ENCODE results near the gene ANGPTL8. TPM values are rescaled to one million over a fixed set of nuclear protein-coding genes. Genes with fewer than 3 reads are reported as not detected.
A peak's percentile ranks its signal among the peaks of the same experiment; 100 is the strongest.

ANGPTL8 gene
- total RNA-seq, 1 donor from 2014 or later: 0.25 TPM

- Mint-ChIP-seq H3K27me3 (ENCODE audit: low read depth) (no peaks in the 10 kb centered on the region), H3K4me3 (peak overlapping the region; percentile 66), H3K9me3 (no peaks in the 10 kb centered on the region), H3K4me1 (peaks cover 2% of the 10 kb centered on the region), H3K36me3 (no peaks in the 10 kb centered on the region), H3K27ac (peak overlapping the region; percentile 25)
- no peak for DNase-seq (ENCODE audit: low spot score in 2 of 2, unreplicated experiment in 2 of 2)
- TF ChIP-seq CTCF (IDR thresholded peaks at IDR 0.05; ENCODE audit: unreplicated experiment): no peak
Observed at GRCh38 chr19:11261431-11261970, 22.1 kb downstream of the ANGPTL8 start.

DNA sequence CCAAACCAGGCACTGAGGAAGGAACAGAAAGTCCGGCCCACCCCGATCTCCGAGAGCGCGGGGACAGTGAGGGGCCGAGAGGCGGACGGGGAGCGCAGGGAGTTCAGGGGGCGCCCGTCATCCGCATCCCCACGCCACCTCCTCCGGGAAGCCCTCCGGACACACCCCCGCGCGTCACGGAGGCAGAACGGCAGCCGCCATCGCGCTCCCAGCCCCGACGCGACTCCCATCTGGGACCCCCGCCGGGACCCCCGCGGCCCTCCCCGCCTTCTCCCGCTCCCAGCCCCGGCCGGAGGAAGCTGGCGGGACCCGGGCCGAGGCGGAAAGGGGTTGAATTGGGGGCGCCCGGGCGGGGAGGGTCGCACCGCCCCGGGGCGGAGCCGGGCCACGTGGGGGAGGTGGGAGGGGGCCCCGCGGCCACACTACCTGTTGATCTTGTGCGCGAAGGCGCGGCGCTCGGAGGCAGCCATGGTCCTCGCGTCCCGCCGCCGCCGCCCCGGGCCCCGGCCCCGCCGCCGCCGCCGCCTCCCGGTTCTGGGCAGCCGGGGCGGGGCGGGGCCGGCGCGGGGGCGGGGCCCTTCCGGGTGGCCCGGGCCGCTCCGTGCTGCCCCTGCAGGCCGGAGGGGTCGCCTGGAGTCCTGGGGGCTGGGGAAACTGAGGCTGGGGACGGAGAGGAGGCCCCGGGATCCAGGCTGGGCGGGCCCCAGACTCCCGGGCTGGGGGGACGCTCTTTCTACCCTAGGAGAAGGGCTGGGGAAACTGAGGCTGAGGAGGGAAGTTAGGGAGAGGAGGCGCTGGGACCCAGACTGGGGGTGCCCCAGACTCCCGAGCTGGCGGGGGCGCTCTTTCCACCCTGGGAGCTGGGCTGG, 22.8 kb downstream of the ANGPTL8 start, which contains the start of gene DOCK6:
DOCK6 (minus strand) TSS at position 554 of the 869 bp plus-strand sequence; CDS start at position 470, 84 bp downstream.
- TF ChIP-seq CTCF (IDR thresholded peaks at IDR 0.05; ENCODE audit: unreplicated experiment): no peak
- Mint-ChIP-seq H3K4me3 (peak within 1 kb of the TSS; percentile 73), H3K36me3 (no peaks in the 10 kb centered on the region), H3K4me1 (peaks cover 2% of the 10 kb centered on the region), H3K27me3 (ENCODE audit: low read depth) (no peaks in the 10 kb centered on the region), H3K9me3 (no peaks in the 10 kb centered on the region), H3K27ac (peak within 1 kb of the TSS; percentile 53)
- no peak for DNase-seq (ENCODE audit: low spot score in 2 of 2, unreplicated experiment in 2 of 2)

DNA sequence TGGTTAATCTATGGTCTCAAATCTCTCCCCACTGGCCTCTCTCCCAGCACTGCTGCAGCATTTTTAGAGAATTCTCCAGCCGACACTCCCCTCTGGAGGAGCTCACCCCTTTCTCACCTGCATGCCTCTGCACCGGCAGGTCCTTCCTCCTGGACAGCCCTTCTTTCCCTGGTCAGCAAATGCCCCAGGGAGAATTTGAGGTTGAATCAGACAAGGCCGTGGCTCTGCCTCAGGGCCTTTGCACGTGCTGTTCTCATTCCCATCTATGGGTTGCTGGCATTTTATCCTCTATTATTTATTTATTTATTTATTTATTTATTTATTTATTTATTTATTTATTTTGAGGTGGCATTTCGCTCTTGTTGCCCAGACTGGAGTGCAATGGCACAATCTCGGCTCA, 24.3 kb downstream of the ANGPTL8 start:
- no peaks in the 10 kb centered on the region for H3K27me3 Mint-ChIP-seq (ENCODE audit: low read depth)

GRCh38 chr19:11264452-11265176, 25.2 kb downstream of the ANGPTL8 start:
- peak overlapping the region; percentile 28 for H3K4me3 Mint-ChIP-seq
- no peaks in the 10 kb centered on the region for H3K9me3 Mint-ChIP-seq
- no peaks in the 10 kb centered on the region for H3K27me3 Mint-ChIP-seq (ENCODE audit: low read depth)
- H3K27ac Mint-ChIP-seq: no peak overlapping the region
- no peak for DNase-seq (ENCODE audit: low spot score in 2 of 2, unreplicated experiment in 2 of 2)
- H3K36me3 Mint-ChIP-seq: no peaks in the 10 kb centered on the region
- no peak for TF ChIP-seq CTCF (IDR thresholded peaks at IDR 0.05; ENCODE audit: unreplicated experiment)
- peaks cover 6% of the 10 kb centered on the region for H3K4me1 Mint-ChIP-seq

More for the DNA sequence above, 24.3 kb downstream of the ANGPTL8 start:
- no peak overlapping the region for H3K27ac Mint-ChIP-seq
- H3K4me1 Mint-ChIP-seq: peaks cover 2% of the 10 kb centered on the region
- no peak for TF ChIP-seq CTCF (IDR thresholded peaks at IDR 0.05; ENCODE audit: unreplicated experiment)
- no peaks in the 10 kb centered on the region for H3K9me3 Mint-ChIP-seq
- H3K4me3 Mint-ChIP-seq: peak overlapping the region; percentile 73
- H3K36me3 Mint-ChIP-seq: no peaks in the 10 kb centered on the region
- no peak for DNase-seq (ENCODE audit: low spot score in 2 of 2, unreplicated experiment in 2 of 2)

DNA sequence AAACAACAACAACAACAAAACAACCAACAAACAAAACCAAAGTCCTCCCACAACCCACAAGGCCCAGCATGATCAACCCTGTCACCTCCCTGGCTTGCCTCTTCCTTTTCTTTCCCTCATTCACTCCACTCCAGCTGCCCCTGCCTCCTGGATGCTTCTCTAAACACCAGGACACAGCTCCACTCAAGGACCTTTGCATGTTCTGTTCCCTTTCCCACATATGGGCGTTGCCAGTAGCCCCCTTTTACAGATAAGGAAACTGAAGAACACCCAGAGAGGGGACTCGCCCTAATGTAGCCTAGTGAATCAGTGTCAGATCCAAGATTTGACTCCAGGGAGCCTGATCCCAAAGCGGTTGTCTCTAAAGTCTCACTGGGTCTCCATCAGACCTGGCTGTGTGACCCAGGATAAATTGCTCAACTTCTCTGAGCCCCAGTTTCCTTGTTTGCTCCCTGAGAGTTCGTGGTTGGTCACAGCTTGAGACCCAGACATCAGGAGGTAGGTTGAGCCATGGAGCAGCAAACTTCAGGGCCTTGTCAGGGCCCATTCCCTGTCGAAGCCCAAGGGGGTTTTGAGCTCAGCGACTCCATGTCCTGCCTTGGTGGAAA, 25.9 kb downstream of the ANGPTL8 start:
- Mint-ChIP-seq H3K27me3 (ENCODE audit: low read depth) (no peaks in the 10 kb centered on the region), H3K9me3 (no peaks in the 10 kb centered on the region), H3K4me1 (peaks cover 6% of the 10 kb centered on the region), H3K4me3 (no peak overlapping the region), H3K36me3 (no peaks in the 10 kb centered on the region), H3K27ac (no peak overlapping the region)
- TF ChIP-seq CTCF (IDR thresholded peaks at IDR 0.05; ENCODE audit: unreplicated experiment): no peak
- DNase-seq (ENCODE audit: low spot score in 2 of 2, unreplicated experiment in 2 of 2): no peak

All from mesothelial cell of epicardium (in vitro differentiated cells).